Stimulated activated CD4-positive, alpha-beta T cell treated with anti-CD3 and anti-CD28 coated beads, Interleukin-1b, Interleukin-23, amount 100 ng/mL, for 24 hours (primary cell): ENCODE results near the gene ZFHX3.
A peak's percentile ranks its signal among the peaks of the same experiment; 100 is the strongest.

Experiments used
- DNase-seq, 4 experiments: peaks; one replicate each; pipeline ENCODE4 v3.0.0-alpha.2; 2020; ENCODE audit warnings: low read depth in 4 of 4, low spot score in 1 of 4

The ZFHX3 gene

GRCh38 chr16:72833969-72834368 is 214.0 kb downstream of the ZFHX3 start:
- no peak for DNase-seq

GRCh38 chr16:72833482-72833881 is 214.4 kb downstream of the ZFHX3 start:
- DNase-seq, result no peak

- DNase-seq, result peak; percentile 38 to 47 (median 43)
Observed at GRCh38 chr16:72832621-72833248, 215.2 kb downstream of the ZFHX3 start.

- no peak for DNase-seq
Observed at GRCh38 chr16:72829846-72830775, 217.8 kb downstream of the ZFHX3 start.

GRCh38 chr16:72827866-72828265 is 220.1 kb downstream of the ZFHX3 start:
- no peak for DNase-seq

- no peak for DNase-seq
Observed at GRCh38 chr16:72825912-72826621, 221.9 kb downstream of the ZFHX3 start.

- no peak for DNase-seq
Observed at GRCh38 chr16:72824761-72825160, 223.2 kb downstream of the ZFHX3 start.

GRCh38 chr16:72824027-72824426 is 223.9 kb downstream of the ZFHX3 start:
- DNase-seq, result no peak

GRCh38 chr16:72821185-72821950 is 226.6 kb downstream of the ZFHX3 start:
- no peak for DNase-seq

GRCh38 chr16:72819345-72819744 is 228.6 kb downstream of the ZFHX3 start:
- no peak for DNase-seq

GRCh38 chr16:72818236-72818845 is 229.6 kb downstream of the ZFHX3 start:
- DNase-seq, result no peak

- no peak for DNase-seq
Observed at GRCh38 chr16:72815348-72816318, 232.3 kb downstream of the ZFHX3 start.

- DNase-seq, result no peak
Observed at GRCh38 chr16:72814226-72814625, 233.7 kb downstream of the ZFHX3 start.

GRCh38 chr16:72812672-72813071 is 235.3 kb downstream of the ZFHX3 start:
- no peak for DNase-seq

GRCh38 chr16:72811876-72812275 is 236.1 kb downstream of the ZFHX3 start:
- no peak for DNase-seq

GRCh38 chr16:72811188-72811720 is 236.7 kb downstream of the ZFHX3 start:
- DNase-seq, result no peak

GRCh38 chr16:72810480-72810879 is 237.4 kb downstream of the ZFHX3 start:
- no peak for DNase-seq

- DNase-seq, result no peak
Observed at GRCh38 chr16:72809446-72809845, 238.5 kb downstream of the ZFHX3 start.

GRCh38 chr16:72808754-72809153 is 239.2 kb downstream of the ZFHX3 start:
- no peak for DNase-seq
